ENCODE data around the gene RPL31. TPM values are rescaled to one million over a fixed set of nuclear protein-coding genes. Genes with fewer than 3 reads are reported as not detected.

Gene RPL31
- total RNA-seq, 1 experiment from 2014 or later, result 1,893 TPM

GRCh38 chr2:100977511-100977910 lies 24.6 kb upstream of the RPL31 start:
- no peaks in the 10 kb centered on the region for H3K79me2 ChIP-seq (ENCODE audit: insufficient read depth, low read length)
- no peak overlapping the region for H2AFZ ChIP-seq (ENCODE audit: low read length)
- Mint-ChIP-seq H3K36me3 (ENCODE audit: insufficient read depth in 1 of 3, low read depth in 3 of 3) (no peaks in the 10 kb centered on the region), H3K4me1 (peaks cover 13 to 15% of the 10 kb centered on the region in 2 experiments), H3K27ac (no peak overlapping the region), H3K9me3 (no peaks in the 10 kb centered on the region; a peak in 1 of 5 replicates), H3K27me3 (ENCODE audit: low read depth) (peaks cover 2% of the 10 kb centered on the region; the same call in 1 of the 2 replicates), H3K4me3 (no peak overlapping the region)
- no peak overlapping the region for H3K23ac ChIP-seq (ENCODE audit: insufficient read length, low read depth, low read length)
- no peak overlapping the region for H2BK5ac ChIP-seq (ENCODE audit: insufficient read length, low read length)
- no peaks in the 10 kb centered on the region for H4K20me1 ChIP-seq (ENCODE audit: control insufficient read depth, insufficient read depth, insufficient read length)
- H4K91ac ChIP-seq (ENCODE audit: insufficient read length, low read depth, low read length), result no peak overlapping the region
- H3K27ac ChIP-seq (ENCODE audit: insufficient read length, low read depth, low read length), result no peak overlapping the region
- H3K14ac ChIP-seq (ENCODE audit: insufficient read depth, low read length), result no peak overlapping the region; the same call in 1 of the 2 replicates
- WGBS (ENCODE audit: extremely low coverage, insufficient read length, low lambda C conversion rate), result no CpG with 5 or more reads among the region's 12 CpGs
- H3K18ac ChIP-seq (ENCODE audit: insufficient read length, low read depth, low read length), result no peak overlapping the region
- H2BK12ac ChIP-seq (ENCODE audit: insufficient read length, low read depth, low read length), result no peak overlapping the region
- H3K4ac ChIP-seq (ENCODE audit: low read depth, low read length), result no peak overlapping the region
- H3K27me3 ChIP-seq (ENCODE audit: insufficient read depth, low read length), result no peaks in the 10 kb centered on the region
- no peaks in the 10 kb centered on the region for H3K23me2 ChIP-seq (ENCODE audit: insufficient read length, low read depth, low read length, poor library complexity, severe bottlenecking)
- H3T11ph ChIP-seq (ENCODE audit: low read length), result no peak overlapping the region
- no peak overlapping the region for H2BK20ac ChIP-seq (ENCODE audit: low read depth, low read length, poor library complexity, severe bottlenecking)
- H3K4me1 ChIP-seq (ENCODE audit: insufficient read depth, low read length), result no peaks in the 10 kb centered on the region
- H2BK120ac ChIP-seq (ENCODE audit: low read depth, low read length, poor library complexity, severe bottlenecking), result no peak overlapping the region
- TF ChIP-seq CTCF (conservative IDR thresholded peaks at IDR 0.05), result no peak
- no peak overlapping the region for H3K56ac ChIP-seq (ENCODE audit: insufficient read length, low read depth, low read length)
- H4K8ac ChIP-seq (replicated peaks; ENCODE audit: insufficient read length, low read depth, low read length), result no peak overlapping the region
- H3K9ac ChIP-seq (ENCODE audit: extremely low read depth, insufficient read length, low read length), result no peak overlapping the region
- no peak overlapping the region for H4K5ac ChIP-seq (ENCODE audit: insufficient read length, low read depth, low read length)
- H2BK15ac ChIP-seq (ENCODE audit: low read depth, low read length), result no peak overlapping the region
- H2AK5ac ChIP-seq (ENCODE audit: insufficient read length, low read length), result no peak overlapping the region
- DNase-seq, result no peak
- H3K9me3 ChIP-seq (ENCODE audit: control insufficient read depth, low read depth, low read length), result no peaks in the 10 kb centered on the region
- no peak overlapping the region for H3K4me2 ChIP-seq (ENCODE audit: insufficient read depth, insufficient read length, low read length)
- H3K79me1 ChIP-seq (ENCODE audit: insufficient read depth, low read depth, low read length, poor library complexity, severe bottlenecking), result no peaks in the 10 kb centered on the region
